HG03039 (cell line): ENCODE measurements around the gene HSD17B14.
"Not testable (repeated sequence)": the region's sequence is repeated elsewhere in the genome, so short reads cannot be mapped to it uniquely, and the experiment has no call there.

Experiments
- ATAC-seq: cut with Tn5 transposase; IDR thresholded peaks from one replicate; pipeline ENCODE4 v1.9.1; 2021; ENCODE audit warnings: mild to moderate bottlenecking, moderate library complexity; ENCODE audit not compliant: unreplicated experiment

The HSD17B14 gene

GRCh38 chr19:48836089-48837017, at the start of gene HSD17B14:
Gene HSD17B14, minus strand, starts transcription at chr19:48836491. Its CDS starts 80 bp downstream, at chr19:48836411.
- ATAC-seq: no peak

- ATAC-seq: no peak
Observed at GRCh38 chr19:48883726-48884125, 47.4 kb upstream of the HSD17B14 start.

GRCh38 chr19:48881741-48882657, 45.7 kb upstream of the HSD17B14 start:
- no peak for ATAC-seq

GRCh38 chr19:48879696-48880095, 43.4 kb upstream of the HSD17B14 start:
- ATAC-seq: not testable (repeated sequence)

GRCh38 chr19:48879025-48879637, 42.8 kb upstream of the HSD17B14 start:
- ATAC-seq: no peak

- ATAC-seq: no peak
Observed at GRCh38 chr19:48878196-48879024, 42.1 kb upstream of the HSD17B14 start.

GRCh38 chr19:48877855-48878195, 41.5 kb upstream of the HSD17B14 start:
- no peak for ATAC-seq

GRCh38 chr19:48876043-48876981, 40.0 kb upstream of the HSD17B14 start:
- not testable (repeated sequence) for ATAC-seq

- ATAC-seq: no peak
Observed at GRCh38 chr19:48874303-48875135, 38.2 kb upstream of the HSD17B14 start.

- no peak for ATAC-seq
Observed at GRCh38 chr19:48873476-48874302, 37.4 kb upstream of the HSD17B14 start.

GRCh38 chr19:48872884-48873475, 36.7 kb upstream of the HSD17B14 start:
- ATAC-seq: no peak

GRCh38 chr19:48872182-48872883, 36.0 kb upstream of the HSD17B14 start, which contains the start of gene PPP1R15A:
Gene PPP1R15A, plus strand, starts transcription at chr19:48872421. Its CDS starts 813 bp downstream, at chr19:48873234.
- ATAC-seq: peak; percentile 55

- not testable (repeated sequence) for ATAC-seq
Observed at GRCh38 chr19:48871471-48872181, 35.3 kb upstream of the HSD17B14 start.

GRCh38 chr19:48870048-48870447, 33.8 kb upstream of the HSD17B14 start:
- ATAC-seq: no peak

GRCh38 chr19:48868114-48868886, 32.0 kb upstream of the HSD17B14 start, which contains the start of gene PLEKHA4:
Gene PLEKHA4, minus strand, starts transcription at chr19:48868617. Its CDS starts 997 bp downstream, at chr19:48867620.
- ATAC-seq: no peak
